ENCODE measurements around the gene GNAQ. TPM values are rescaled to one million over a fixed set of nuclear protein-coding genes. Genes with fewer than 3 reads are reported as not detected.

The GNAQ gene
- total RNA-seq (2022) (38.1 and 38.2 TPM in 2 replicates), Bru-seq, nascent RNA (percentile 82 among the genes with signal in this experiment), BruChase-seq, experiment 1, labeled RNA remaining after a 6-hour chase (percentile 71 among the genes with signal in this experiment), BruChase-seq, experiment 2, labeled RNA remaining after a 2-hour chase (percentile 73 among the genes with signal in this experiment)
- long read RNA-seq, full-length matches to known transcripts = 29 of 40 reads
- long read RNA-seq, partial matches to known transcripts = 3 of 40 reads
- long read RNA-seq, other reads (novel, unspliced or antisense) = 8 of 40 reads

GRCh38 chr9:78031444-78031892 is at the start of gene GNAQ:
GNAQ (minus strand) TSS chr9:78031811; CDS start chr9:78031235, 576 bp downstream.
- BruUV-seq (replicated peaks) = no TSS peak
- no peaks in the 10 kb centered on the region for H3K27me3 Mint-ChIP-seq (ENCODE audit: insufficient read depth, unreplicated experiment)
- ChIA-PET POLR2A (interaction anchor here (0.5 to 2.9 kb wide), 8 partner anchors 38 to 226 kb away, joined by 3 to 30 read pairs (median 3); no protein-coding TSS in a partner anchor), CTCF (interaction anchor here (0.6 to 1.2 kb wide), 2 partner anchors 189 to 216 kb away, joined by 3 to 5 read pairs; no protein-coding TSS in a partner anchor)
- DNase-seq (ENCODE audit: unreplicated experiment) = no peak
- no peaks in the 10 kb centered on the region for H3K9me3 Mint-ChIP-seq (ENCODE audit: unreplicated experiment)
- no peak for TF ChIP-seq CTCF (IDR thresholded peaks at IDR 0.05; ENCODE audit: unreplicated experiment)
- H3K36me3 Mint-ChIP-seq (ENCODE audit: insufficient read depth, unreplicated experiment) = no peaks in the 10 kb centered on the region
- peaks cover 37% of the 10 kb centered on the region for H3K4me1 Mint-ChIP-seq (ENCODE audit: insufficient read depth, unreplicated experiment)
- peak within 1 kb of the TSS; percentile 87 for H3K4me3 Mint-ChIP-seq (ENCODE audit: unreplicated experiment)
- intact Hi-C loops (cut with micrococcal nuclease) = loop anchor here (10.0 kb wide), 2 partner anchors 203 to 237 kb away; partner anchors contain the start of gene CEP78
- H3K27ac Mint-ChIP-seq (ENCODE audit: low read depth, unreplicated experiment) = peak within 1 kb of the TSS; percentile 92

- H3K9me3 Mint-ChIP-seq (ENCODE audit: unreplicated experiment) = peaks cover 8% of the 10 kb centered on the region
- H3K4me1 Mint-ChIP-seq (ENCODE audit: insufficient read depth, unreplicated experiment) = no peaks in the 10 kb centered on the region
- no peaks in the 10 kb centered on the region for H3K27me3 Mint-ChIP-seq (ENCODE audit: insufficient read depth, unreplicated experiment)
- DNase-seq (ENCODE audit: unreplicated experiment) = no peak
- no peak for TF ChIP-seq CTCF (IDR thresholded peaks at IDR 0.05; ENCODE audit: unreplicated experiment)
- CTCF ChIA-PET = interaction anchor here (1.0 to 1.2 kb wide), 2 partner anchors 39 to 235 kb away, joined by 3 read pairs; no protein-coding TSS in a partner anchor
- no peaks in the 10 kb centered on the region for H3K36me3 Mint-ChIP-seq (ENCODE audit: insufficient read depth, unreplicated experiment)
- BruUV-seq (replicated peaks) = no TSS peak
- H3K27ac Mint-ChIP-seq (ENCODE audit: low read depth, unreplicated experiment) = no peak overlapping the region
- POLR2A ChIA-PET = interaction anchor here (0.7 to 1.2 kb wide), 2 partner anchors 7 to 41 kb away, joined by 3 read pairs; no protein-coding TSS in a partner anchor
- intact Hi-C loops (cut with micrococcal nuclease) = no loop called here
- H3K4me3 Mint-ChIP-seq (ENCODE audit: unreplicated experiment) = no peak overlapping the region
These were observed 43.0 kb upstream of the GNAQ start for GRCh38 chr9:78074385-78075291.

- intact Hi-C loops (cut with micrococcal nuclease) = no loop called here
- no peak for DNase-seq (ENCODE audit: unreplicated experiment)
- Mint-ChIP-seq H3K36me3 (ENCODE audit: insufficient read depth, unreplicated experiment) (no peaks in the 10 kb centered on the region), H3K4me3 (ENCODE audit: unreplicated experiment) (no peak overlapping the region), H3K27ac (ENCODE audit: low read depth, unreplicated experiment) (no peak overlapping the region), H3K27me3 (ENCODE audit: insufficient read depth, unreplicated experiment) (no peaks in the 10 kb centered on the region), H3K4me1 (ENCODE audit: insufficient read depth, unreplicated experiment) (no peaks in the 10 kb centered on the region), H3K9me3 (ENCODE audit: unreplicated experiment) (peaks cover 8% of the 10 kb centered on the region)
- CTCF ChIA-PET = interaction anchor here (1.0 to 1.2 kb wide), 3 partner anchors 39 to 234 kb away, joined by 3 to 4 read pairs (median 3); no protein-coding TSS in a partner anchor
- POLR2A ChIA-PET = interaction anchor here (0.6 to 1.2 kb wide), 4 partner anchors 8 to 261 kb away, joined by 3 read pairs; no protein-coding TSS in a partner anchor
- no peak for TF ChIP-seq CTCF (IDR thresholded peaks at IDR 0.05; ENCODE audit: unreplicated experiment)
- no TSS peak for BruUV-seq (replicated peaks)
These were observed 42.1 kb upstream of the GNAQ start for GRCh38 chr9:78073722-78074121.

Data from MCF 10A (cell line).